ENCODE measurements around the gene SWSAP1.

DNA sequence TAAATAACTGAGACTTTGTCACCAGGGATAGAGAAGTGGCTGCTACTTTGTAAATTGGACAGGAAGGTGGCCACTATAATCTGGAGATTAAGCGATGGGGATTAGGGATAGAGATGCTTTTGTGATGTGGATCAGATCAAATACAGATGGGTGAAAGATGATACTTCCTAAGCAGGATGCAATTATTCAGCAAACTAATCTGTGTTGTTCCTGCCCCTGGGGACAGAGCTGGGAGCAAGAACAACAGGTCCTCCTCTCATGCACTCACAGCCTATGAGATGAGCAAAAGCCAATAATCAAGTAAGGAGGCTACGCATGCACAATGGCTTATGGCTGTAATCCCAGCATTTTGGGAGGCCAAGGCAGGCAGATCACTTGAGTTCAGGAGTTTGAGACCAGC, 40.1 kb downstream of the SWSAP1 start:
- TF ChIP-seq POLR2A (IDR thresholded peaks at IDR 0.05) (no peak), CTCF (IDR thresholded peaks at IDR 0.05) (no peak)
